Kidney (tissue), 14 donors: Measurements from ENCODE around the gene HBS1L. TPM values are rescaled to one million over a fixed set of nuclear protein-coding genes. Genes with fewer than 3 reads are reported as not detected.

Experiments
- DNase-seq, 5 donors: peaks; one replicate each; pipeline ENCODE4 v3.0.0-alpha.2; 2013 to 2020
- FAIRE-seq: peaks from 2 replicates; lab custom pipeline; 2012; peaks lifted over from hg19 to GRCh38; lab: Jason Lieb, UNC
- H3K27ac ChIP-seq, 2 donors: one replicate each; pipeline ENCODE4 v1.7.0; 2013; ENCODE audit warnings: low read depth in 2 of 2, low read length in 2 of 2, inconsistent platforms in 1 of 2
- H3K27me3 ChIP-seq: one replicate; pipeline ENCODE4 v1.7.1; 2013; ENCODE audit warnings: low read length, inconsistent platforms; ENCODE audit not compliant: control insufficient read depth, insufficient read depth
- H3K36me3 ChIP-seq, 3 donors: one replicate each; pipeline versions ENCODE4 v1.7.0 to v1.7.1; 2013; ENCODE audit warnings: low read length in 3 of 3, control low read depth in 1 of 3, inconsistent platforms in 1 of 3; ENCODE audit not compliant: insufficient read depth in 3 of 3, control insufficient read depth in 2 of 3
- H3K4me1 ChIP-seq, 3 donors: one replicate each; pipeline versions ENCODE4 v1.7.0 to v1.7.1; 2013; ENCODE audit warnings: low read length in 3 of 3, inconsistent platforms in 1 of 3, low read depth in 1 of 3; ENCODE audit not compliant: control insufficient read depth in 2 of 3, insufficient read depth in 2 of 3
- H3K4me3 ChIP-seq, 3 donors: one replicate each; pipeline versions ENCODE4 v1.7.0 to v1.8.1; 2013; ENCODE audit warnings: low read length in 3 of 3, control low read depth in 1 of 3, inconsistent platforms in 1 of 3
- H3K9ac ChIP-seq, 3 donors: one replicate each; pipeline versions ENCODE4 v1.7.0 to v1.7.1; 2013; ENCODE audit warnings: low read length in 3 of 3, control low read depth in 1 of 3, inconsistent platforms in 1 of 3
- H3K9me3 ChIP-seq, 3 donors: one replicate each; pipeline versions ENCODE4 v1.7.0 to v1.7.1; 2013; ENCODE audit warnings: low read length in 3 of 3, control low read depth in 1 of 3, inconsistent platforms in 1 of 3; ENCODE audit not compliant: control insufficient read depth in 2 of 3, insufficient read depth in 1 of 3
- intact Hi-C: fragments of 100-400 bp; cut with DNase I; formaldehyde crosslinking; loops from one replicate; pipeline ENCODE4 v1.11.1; 2022
- polyA plus RNA-seq: library from polyadenylated mRNA; stranded (reverse); fragments of 350-450 nt; fragmentation: Illumina TruSeq; extraction: RNeasy Lipid Tissue Mini Kit (QIAGEN cat#74804); gene quantifications from one replicate; pipeline ENCODE4 v1.2.3, GENCODE V29; 2014; ENCODE audit warnings: low read depth, low replicate concordance; ENCODE audit not compliant: insufficient read depth
- total RNA-seq: library from RNA; stranded (reverse); fragmentation: NEBNext Ultra II Directional; extraction: Animal tissue kit (Norgen Biotek cat#: 25700); gene quantifications from one replicate; pipeline ENCODE4 v1.2.1, GENCODE V29; 2021
- TF ChIP-seq, protein P1 (sequence below): IDR thresholded peaks from 3 replicates; pipeline ENCODE4 v1.5.1; 2012; ENCODE audit warnings: mild to moderate bottlenecking, moderate library complexity, borderline replicate concordance; ENCODE audit not compliant: insufficient read depth; ENCODE audit errors: extremely low read depth
- donor health status: control.
- donor health status: control.
- donor health status: control.
- donor health status: control.
- donor health status: control.
- donor health status: DM: yes; HTN: yes; CAD: no.
- donor health status: Normal renal cell carcinoma (clear cell type).

HBS1L gene
- total and polyA plus RNA-seq, 2 donors from 2014 or later: 21.0 to 59.1 TPM

DNA sequence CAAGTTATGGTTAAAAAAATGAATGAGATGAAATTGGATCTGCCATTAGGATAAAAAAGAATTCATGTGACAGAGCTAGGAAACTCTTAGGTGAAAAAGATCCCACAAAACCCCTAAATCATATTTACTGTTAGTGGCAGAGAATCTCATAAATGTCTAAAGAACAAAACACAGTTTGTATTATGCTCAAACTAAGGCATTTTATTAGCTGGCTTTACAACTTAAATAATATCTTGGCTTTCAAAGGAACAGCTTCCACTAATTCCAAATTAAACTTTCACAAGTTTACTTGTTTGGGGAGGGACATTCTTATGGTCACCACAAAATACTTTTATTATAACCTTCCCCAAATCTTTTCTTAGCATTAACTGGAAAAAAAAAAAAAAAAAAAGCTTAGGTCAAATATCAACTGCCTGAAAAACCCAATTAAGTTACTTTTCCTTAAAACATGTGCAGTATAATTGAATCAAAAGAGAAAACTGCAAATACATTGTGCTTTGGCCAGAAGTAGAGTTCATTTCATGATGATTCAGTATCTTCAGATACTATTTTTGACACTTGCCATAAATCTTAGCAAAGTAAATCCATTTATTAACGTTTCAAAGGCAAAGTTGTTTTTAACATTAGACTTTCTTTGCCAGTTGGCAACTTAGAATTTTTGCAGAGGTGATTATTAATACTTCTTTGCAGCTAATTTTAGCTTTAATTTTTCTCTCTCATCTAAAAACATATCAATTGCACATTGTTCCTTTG is 90.0 kb downstream of the HBS1L start:
- Histone ChIP-seq H3K27ac (no peak overlapping the region), H3K4me3 (no peak overlapping the region), H3K9ac (no peak overlapping the region), H3K4me1 (no peaks in the 10 kb centered on the region), H3K9me3 (no peaks in the 10 kb centered on the region), H3K36me3 (peaks cover 0 to 11% (median 4%) of the 10 kb centered on the region in 3 donors), H3K27me3 (no peaks in the 10 kb centered on the region)
- intact Hi-C loops: no loop called here
- no peak for FAIRE-seq
- TF ChIP-seq, protein P1, sequence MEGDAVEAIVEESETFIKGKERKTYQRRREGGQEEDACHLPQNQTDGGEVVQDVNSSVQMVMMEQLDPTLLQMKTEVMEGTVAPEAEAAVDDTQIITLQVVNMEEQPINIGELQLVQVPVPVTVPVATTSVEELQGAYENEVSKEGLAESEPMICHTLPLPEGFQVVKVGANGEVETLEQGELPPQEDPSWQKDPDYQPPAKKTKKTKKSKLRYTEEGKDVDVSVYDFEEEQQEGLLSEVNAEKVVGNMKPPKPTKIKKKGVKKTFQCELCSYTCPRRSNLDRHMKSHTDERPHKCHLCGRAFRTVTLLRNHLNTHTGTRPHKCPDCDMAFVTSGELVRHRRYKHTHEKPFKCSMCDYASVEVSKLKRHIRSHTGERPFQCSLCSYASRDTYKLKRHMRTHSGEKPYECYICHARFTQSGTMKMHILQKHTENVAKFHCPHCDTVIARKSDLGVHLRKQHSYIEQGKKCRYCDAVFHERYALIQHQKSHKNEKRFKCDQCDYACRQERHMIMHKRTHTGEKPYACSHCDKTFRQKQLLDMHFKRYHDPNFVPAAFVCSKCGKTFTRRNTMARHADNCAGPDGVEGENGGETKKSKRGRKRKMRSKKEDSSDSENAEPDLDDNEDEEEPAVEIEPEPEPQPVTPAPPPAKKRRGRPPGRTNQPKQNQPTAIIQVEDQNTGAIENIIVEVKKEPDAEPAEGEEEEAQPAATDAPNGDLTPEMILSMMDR: no peak
- no peak for DNase-seq

DNA sequence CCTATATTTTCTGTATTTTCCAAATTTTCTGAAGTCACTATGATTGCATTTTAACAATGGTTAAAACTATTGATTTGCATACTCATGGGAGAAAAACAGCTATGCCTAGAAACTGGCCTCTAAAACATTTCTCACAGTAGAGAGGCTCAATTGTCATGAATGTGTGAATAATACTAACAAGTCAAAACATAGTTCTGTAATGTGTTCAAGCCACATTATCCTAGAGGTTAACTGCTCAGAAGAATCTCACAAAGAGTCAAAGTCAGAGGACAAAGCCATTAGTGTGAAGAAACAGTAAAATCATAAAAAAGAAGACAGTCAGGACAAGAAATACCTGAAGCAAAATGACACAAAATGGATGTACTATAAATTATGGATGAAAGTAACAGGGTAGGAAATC is 92.2 kb downstream of the HBS1L start:
- TF ChIP-seq, protein P1: no peak
- Histone ChIP-seq H3K9ac (no peak overlapping the region), H3K4me3 (no peak overlapping the region), H3K27ac (no peak overlapping the region), H3K36me3 (peaks cover 0 to 11% (median 4%) of the 10 kb centered on the region in 3 donors), H3K4me1 (no peaks in the 10 kb centered on the region), H3K9me3 (no peaks in the 10 kb centered on the region), H3K27me3 (no peaks in the 10 kb centered on the region)
- DNase-seq (no peak), FAIRE-seq (no peak)
- intact Hi-C loops: no loop called here

DNA sequence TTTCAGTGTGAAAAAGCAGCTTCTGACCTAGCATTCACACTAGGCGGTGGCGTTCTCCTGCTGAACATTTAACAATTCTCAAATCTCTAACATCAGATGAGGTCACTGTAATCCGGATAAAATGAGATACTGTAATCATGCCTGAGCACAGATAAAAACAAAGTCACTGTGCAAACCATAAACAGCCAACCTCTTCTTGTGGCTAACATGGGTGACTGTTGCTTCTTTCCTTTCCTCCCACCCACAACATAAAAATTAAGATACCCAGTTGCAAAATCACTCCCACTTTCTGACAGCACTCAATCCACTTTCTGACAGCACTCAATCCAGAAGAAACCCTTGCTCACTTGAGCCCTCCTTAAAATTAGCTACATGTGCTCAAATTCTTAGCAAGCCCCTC is 93.3 kb downstream of the HBS1L start:
- Histone ChIP-seq H3K4me1 (no peaks in the 10 kb centered on the region), H3K27ac (no peak overlapping the region), H3K9ac (no peak overlapping the region), H3K27me3 (no peaks in the 10 kb centered on the region), H3K9me3 (no peaks in the 10 kb centered on the region), H3K36me3 (peaks cover 0 to 11% (median 4%) of the 10 kb centered on the region in 3 donors), H3K4me3 (no peak overlapping the region)
- DNase-seq (no peak), FAIRE-seq (no peak)
- TF ChIP-seq, protein P1: no peak
- intact Hi-C loops: no loop called here
